ENCODE results near the gene PTPRN2.

PTPRN2 gene

DNA sequence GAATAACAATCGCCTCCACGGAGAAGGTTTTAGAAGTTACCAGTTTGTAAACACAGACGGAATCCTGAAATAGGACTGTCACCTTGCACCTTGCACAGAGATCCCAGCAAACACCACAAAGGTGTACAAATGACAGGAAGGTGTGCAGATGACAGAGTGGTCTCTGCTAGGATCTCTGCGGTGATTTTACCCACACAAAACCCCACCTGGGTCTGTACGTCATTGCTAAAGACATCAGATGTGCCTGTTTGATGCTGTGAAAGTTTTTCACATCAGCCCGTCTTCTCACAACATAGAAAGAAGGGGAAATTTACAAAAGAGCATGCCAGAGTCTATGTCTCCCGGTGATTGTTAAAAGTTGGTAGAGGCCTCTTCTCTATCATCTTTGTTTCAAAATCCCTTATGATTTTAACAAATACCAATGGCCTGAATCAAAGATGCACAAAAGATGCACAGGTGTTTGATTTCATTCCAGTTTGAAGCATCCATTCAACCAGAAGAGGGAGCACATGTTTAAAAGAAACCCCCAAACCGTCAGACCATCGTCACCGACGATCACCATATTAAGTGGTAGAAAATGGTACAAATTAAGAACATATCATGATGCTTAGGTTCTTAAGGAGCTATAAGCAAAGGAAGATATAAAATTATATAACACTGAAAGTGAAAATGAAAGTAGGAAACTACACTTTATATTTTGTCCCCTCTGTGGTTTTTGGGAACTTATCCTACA is 576.5 kb downstream of the PTPRN2 start:
- intact Hi-C loops (cut with DNase I), result no loop called here
- DNase-seq, result no peak

DNA sequence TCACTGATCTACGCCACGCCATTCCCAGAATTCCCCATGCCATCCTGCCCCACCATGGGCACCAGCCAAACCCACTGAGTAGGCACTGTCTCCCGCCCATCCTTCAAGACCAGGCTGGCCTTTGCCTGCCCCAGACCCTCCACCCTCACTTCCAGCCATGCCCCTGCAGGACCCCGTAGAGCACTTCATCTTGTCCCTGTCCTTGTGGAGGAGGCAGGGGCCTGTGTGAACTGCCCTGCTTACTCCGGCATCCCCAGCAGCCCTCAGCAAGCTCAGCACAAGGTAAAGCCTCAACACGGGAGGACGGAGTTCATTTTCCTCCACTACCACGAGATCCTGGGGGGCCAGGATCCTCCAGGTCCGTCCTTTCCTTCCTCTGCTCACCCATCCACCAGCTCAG is 577.7 kb downstream of the PTPRN2 start:
- DNase-seq, result no peak
- intact Hi-C loops (cut with DNase I), result no loop called here

DNA sequence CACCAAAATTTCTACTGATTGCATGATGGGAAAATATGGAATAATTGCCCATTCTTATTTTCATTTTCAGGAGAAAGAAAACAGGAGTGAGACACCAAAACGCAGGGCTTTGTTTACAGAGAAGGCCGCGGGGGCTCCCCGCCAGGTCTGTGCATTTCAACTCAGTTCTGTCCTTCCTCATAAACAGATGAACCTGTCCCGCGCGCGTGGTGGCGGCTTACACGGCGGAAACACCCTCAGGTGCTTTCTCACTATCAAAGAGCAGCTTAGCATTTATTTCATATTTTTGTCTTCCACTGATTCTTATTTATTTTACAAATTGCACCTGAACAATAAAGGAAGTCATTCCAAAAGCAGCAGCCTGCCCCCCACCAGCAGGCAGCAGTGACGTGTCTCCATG is 579.4 kb downstream of the PTPRN2 start:
- intact Hi-C loops (cut with DNase I), result no loop called here
- no peak for DNase-seq

DNA sequence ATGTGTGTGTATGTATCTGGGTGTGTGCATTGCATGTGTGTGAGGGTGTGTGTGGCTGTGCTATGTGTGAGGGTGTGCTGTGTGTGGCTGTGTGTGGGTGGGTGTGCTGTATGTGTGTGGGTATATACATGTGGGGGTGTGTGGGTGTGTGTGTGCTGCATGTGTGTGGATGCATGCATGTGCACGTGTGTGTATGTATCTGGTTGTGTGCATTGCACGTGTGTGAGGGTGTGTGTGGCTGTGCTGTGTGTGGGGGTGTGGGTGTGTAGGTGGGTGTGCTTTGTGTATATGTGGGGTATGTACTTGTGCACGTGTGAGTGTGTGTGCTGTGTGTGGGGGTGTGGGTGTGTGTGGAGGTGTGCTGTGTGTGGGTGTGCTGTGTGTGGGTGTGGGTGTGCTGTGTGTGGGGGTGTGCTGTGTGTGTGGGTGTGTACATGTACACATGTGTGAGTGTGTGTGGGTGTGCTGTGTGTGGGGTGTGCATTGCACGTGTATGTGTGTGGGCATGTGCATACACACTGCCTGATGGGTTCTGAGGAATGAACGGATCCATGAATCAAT is 579.8 kb downstream of the PTPRN2 start:
- intact Hi-C loops (cut with DNase I), result no loop called here

DNA sequence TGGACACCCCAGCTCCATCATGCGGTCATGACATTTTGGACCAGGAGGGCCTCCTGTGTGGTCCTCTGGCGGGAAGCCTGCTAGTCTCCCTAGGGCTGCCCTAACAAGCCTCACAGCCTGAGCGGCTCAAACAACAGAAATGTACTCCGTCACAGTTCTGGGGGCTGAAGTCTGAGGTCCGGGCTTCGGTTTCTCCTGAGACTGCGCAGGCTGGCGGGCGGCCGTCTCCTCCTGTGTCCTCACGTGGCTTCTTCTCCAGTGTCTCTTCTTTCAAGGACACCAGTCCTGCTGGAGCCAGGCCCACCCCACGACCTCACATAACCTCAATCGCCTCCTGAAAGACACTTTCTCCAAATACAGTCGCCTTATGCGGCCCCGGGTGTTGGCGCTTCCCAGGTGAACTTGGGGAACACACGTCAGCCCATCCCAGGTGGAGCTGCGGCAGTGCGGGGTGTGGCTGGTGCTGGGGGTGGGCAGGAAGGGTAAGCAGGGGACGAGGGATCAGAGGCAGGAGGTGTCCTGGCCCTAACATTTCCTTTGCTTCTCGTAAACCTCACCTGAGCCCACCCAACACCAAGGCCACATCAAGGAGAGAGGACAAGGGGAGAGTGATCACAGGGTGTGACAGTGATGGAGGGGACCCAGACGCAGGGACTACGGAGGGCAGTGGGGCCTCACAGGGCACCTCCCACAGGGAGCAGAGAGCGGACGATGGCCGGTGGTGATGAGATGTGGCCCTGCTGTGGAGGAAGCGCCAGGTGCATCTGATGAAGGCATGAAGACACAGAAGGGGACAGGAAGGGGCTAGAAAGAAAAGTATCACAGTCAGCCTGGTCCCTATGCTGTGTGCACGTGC is 580.6 kb downstream of the PTPRN2 start:
- no peak for DNase-seq
- intact Hi-C loops (cut with DNase I), result no loop called here

More for the DNA sequence above, 579.8 kb downstream of the PTPRN2 start:
- DNase-seq, result no peak

DNA sequence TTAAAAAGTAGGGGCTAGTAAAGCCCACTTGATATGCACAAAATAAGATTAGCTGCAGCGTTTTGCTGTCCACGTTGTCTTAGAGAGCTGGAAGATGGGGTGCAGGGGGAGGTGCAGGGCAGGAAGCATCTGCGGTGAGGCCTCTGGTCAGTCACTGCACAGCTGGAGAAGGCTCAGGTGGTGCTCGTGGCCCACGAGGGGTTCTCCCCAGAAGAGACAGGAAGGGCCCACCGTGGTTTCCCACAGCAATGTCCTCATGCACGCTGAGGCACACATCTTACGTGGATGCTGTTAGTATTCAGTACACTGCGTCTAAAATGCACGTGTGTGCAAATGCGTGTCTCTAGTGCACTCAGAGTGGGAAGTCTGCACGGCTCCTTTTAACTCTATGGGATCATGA is 582.1 kb downstream of the PTPRN2 start:
- intact Hi-C loops (cut with DNase I), result no loop called here
- no peak for DNase-seq

DNA sequence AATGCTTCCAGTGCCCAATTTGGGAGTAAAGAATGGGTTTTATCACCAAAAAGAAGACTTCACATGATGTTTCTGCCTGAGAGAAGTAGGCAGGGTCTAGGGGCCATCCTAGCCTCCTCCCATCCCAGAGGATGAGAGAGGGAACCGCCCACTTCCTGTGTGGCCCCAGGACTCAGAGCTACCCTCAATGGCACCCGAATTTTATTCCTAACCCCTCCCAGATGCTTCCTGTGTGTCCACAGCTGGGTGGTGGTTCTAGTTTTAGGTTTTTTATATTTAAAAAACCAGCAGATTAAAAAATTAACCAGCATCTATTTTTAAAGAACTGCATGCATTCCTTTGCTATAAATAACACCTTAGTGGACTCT is 583.5 kb downstream of the PTPRN2 start:
- intact Hi-C loops (cut with DNase I), result no loop called here
- no peak for DNase-seq

DNA sequence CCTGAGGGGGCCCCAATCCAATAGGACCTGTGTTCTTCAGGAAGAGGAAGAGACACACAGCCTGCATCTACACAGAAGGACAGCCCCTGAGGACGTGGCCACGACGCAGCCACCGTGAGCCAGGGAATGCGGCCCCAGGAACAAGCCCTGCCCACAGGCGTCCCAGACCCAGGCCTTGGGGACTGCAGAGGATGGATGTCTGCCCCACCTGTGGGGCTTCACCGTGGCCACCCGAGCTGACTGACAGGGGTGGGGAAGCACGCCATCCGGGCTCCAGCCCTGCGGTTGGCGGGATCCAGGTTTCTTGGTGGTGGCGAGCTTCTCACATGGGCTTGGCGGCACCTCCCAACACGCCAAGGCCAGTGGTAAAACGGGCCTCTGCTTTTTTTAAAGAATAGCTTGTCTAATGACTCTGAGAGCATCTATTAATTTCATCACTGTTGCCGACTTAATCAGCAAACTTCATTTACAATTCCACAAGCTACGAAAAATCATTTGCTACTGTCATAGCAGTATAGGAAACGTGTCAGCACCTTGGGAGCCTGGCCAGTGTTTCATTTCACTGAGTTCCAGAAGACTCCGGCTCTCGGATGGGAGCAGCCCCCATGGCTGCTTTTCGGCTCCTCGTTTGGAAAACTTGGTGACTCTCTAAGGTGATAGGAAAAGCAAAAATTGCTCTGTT is 584.0 kb downstream of the PTPRN2 start:
- DNase-seq, result no peak
- intact Hi-C loops (cut with DNase I), result no loop called here

DNA sequence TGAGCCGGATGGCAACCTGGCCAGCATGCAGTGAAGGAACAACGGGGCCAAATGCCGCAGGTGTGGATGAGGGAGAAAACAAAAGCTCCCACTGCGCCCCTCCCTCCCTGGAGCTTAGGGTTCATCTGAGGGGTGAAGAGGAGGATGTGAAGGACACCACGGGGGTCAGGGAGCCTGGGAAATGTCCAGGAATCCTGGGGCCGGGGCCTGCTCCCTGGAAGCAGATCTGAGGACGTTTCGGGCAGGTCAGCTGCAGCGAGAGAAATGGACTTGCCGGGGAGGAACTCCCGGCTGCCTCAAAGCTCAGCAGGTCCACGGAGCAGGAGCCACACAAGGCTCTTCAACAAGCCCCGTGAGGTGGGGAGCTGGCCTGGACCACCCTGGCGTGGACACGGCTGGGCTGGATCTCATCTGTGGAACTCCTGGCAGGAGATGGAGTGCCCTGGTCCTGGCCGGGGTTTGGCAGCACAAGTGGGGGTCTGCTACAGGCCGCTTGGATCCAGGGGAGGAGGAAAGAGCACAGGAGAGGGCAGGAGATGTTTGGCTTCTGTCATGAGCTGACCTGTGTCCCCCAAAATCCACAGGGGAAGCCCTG is 585.0 kb downstream of the PTPRN2 start:
- intact Hi-C loops (cut with DNase I), result no loop called here
- no peak for DNase-seq

DNA sequence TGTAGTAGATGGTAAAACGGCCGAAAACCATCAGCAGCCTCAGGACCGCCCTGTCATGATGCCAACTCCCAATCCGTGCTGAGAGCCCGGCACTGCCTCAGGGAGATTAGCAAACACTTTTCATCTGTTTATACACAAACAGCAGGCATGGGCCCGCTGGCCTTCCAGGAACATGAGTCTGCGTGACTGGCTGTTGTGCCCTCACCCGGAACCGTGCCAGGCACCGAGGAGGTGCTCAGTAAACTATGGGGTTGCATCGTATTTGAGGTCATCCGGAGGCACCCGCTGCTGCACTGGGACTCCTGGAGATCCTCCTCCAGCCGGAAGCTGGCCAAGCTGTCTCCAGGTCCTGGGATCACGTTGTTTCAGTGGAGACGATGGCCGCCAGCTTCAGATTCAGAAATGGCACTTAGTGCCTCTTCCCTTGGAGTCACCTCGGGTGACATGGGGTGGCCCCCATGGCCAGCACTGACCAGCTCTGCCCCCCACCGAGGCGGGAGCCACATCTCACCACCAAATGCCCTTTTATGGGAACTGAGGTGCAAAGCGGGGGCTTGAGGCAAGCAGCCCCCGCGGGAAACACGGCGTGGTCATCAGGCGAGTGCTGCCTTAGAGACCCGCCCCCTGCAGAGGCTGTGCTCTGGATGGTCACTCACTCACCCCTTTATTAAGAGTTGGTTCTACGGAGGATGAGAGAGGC is 585.9 kb downstream of the PTPRN2 start:
- intact Hi-C loops (cut with DNase I), result no loop called here
- DNase-seq, result no peak

DNA sequence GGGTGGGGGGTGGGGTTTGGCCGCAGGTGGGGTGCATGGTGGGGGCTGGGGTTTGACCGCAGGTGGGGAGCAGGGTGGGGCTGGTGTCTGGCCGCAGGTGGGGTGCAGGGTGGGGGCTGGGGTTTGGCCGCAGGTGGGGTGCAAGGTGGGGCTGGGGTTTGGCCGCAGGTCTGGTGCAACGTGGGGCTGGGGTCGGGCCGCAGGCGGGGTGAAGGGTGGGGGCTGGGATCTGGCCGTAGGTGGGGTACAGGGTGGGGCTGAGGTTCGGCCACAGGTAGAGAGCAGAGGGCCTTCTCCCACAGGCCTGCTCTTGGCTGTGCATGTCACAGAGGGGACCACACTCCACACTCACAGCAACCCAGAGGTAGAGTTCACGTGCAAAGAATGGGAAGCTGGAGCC is 586.6 kb downstream of the PTPRN2 start:
- no peak for DNase-seq
- intact Hi-C loops (cut with DNase I), result no loop called here

DNA sequence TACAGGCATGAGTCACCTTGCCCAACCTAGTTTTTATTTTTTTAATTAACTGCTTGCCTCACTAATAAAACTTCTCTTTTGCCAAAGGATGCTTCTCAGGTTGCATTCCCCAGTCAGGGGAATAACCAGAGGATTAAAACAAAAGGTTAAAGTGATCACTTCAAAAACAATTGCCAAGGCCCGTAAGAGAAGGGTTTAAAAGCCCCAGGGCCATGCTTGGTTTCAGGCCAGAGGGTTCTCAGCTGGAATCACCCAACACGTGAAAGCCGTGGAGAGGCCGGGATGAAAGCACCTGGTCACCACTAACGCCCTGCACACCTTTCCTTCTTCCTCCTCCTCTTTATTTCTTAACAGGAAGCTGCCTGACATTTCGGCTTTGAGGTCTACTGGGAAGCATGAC is 587.5 kb downstream of the PTPRN2 start:
- intact Hi-C loops (cut with DNase I), result no loop called here
- DNase-seq, result no peak

DNA sequence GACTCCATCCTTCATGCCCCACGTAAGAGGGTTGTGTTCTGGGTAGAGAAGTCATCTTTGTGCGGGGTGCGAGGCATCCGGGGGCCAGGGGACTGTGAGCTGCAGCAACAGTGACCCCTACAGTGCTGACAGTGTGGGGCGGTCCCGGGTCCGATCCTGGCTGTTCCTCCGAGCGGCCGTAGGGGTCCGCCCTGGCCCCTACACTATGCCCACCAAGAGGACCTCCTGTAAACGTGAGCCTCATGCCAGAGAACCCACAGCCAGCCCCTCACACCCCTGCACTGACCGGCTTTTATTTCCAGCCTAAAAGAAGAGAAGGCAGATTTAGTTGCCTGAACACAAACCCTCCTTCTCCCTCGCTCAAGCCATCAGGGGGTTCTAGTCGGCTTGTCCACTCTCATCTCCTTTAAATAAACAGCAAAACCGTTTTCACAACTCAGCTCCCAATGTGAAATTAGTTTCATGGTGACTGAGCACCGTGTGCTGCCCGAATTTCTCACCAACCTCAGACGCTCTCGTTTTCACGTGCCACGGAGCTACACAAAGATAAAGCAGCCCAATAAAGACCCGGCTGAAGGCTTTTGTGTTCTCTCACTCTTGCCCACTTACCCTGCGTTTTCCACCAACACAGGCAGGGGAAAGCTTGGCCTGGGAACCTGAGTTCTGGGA is 588.6 kb downstream of the PTPRN2 start:
- intact Hi-C loops (cut with DNase I), result no loop called here
- DNase-seq, result no peak

DNA sequence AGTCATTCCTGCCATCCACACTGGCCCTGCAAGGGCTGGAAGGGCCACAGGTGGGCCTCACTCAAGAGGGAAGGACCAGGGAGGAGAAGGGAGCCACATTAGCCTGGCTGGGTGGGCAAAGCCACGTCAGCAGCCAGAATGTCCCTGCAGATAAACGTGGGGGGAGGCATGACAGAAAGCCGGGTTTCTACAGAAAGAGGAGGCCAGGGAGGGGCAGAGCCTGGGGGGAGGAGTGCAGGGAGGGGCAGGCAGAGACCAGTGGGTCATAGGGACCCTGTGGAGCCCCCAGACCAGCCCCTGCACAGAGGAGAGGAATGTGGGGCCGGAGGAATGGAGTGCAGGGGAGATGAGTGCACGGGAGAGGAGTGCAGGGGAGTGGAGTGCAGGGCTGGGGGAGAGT is 590.2 kb downstream of the PTPRN2 start:
- no peak for DNase-seq
- intact Hi-C loops (cut with DNase I), result no loop called here

DNA sequence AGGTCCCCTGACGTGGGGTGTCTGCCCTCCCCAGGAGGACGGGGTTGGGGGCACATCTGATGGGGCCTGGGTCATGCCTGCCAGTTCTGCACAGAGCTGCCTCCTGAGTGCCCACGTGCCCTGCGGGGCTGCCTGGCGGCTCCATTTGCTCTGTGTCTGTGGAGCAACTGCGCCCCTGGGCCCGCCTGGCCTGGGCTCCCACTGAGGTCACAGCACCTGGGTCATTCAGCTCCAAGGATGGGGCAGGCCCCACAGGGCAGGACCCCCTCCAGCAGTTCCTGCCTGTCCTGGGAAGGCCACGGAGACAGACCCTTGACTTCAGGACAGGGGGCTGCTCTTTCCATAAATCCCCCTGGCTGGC is 590.6 kb downstream of the PTPRN2 start:
- intact Hi-C loops (cut with DNase I), result no loop called here
- DNase-seq, result no peak

DNA sequence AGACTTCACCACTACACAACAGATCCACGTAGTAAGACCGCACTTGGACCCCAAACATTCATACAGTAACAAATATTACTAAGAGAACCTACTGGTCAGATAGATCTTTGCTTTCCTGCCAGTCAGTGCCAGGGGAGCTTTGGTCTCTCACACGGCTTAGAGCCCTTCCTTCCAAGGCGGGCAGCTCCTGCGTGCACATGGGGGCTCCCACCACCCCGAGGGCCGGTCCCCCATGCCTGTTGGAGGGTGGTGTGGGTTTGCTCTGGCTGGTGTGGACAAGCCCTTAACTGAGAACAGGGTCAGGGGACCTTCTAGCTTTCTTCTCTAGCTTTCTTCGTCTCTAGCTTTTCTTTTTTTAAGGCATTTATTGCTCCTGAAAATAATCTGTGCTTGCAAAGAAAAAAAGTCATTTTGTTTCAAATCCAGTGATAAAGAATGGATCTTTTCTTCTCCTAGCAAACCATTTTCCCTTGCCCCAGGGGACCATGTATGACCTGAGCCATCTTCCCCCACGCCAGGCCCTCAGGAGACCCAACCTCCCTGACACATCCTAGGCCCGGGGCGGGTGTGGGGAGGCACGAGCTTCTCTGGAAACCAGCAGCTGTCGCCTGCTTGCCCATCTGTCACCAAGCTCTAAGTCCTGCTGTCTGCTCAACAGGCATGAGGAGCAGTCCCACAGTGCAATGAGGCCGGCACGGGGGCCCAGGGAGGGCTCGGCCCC is 591.1 kb downstream of the PTPRN2 start:
- intact Hi-C loops (cut with DNase I), result no loop called here

DNA sequence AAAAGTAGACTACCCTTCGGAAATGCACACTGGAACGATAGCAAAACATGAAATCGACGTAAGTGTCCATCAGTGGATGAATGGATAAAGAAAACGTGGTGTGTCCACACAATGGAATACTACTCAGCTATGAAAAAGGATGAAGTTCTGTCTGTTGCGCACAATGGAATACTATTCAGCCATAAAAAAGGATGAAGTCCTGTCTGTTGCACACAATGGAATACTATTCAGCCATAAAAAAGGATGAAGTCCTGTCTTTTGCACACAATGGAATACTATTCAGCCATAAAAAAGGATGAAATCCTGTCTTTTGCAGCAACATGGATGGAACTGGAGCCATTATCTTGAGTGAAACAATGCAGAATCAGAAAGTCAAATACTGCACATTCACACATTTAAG is 591.8 kb downstream of the PTPRN2 start:
- intact Hi-C loops (cut with DNase I), result no loop called here

More for the DNA sequence above, 591.1 kb downstream of the PTPRN2 start:
- DNase-seq, result no peak

DNA sequence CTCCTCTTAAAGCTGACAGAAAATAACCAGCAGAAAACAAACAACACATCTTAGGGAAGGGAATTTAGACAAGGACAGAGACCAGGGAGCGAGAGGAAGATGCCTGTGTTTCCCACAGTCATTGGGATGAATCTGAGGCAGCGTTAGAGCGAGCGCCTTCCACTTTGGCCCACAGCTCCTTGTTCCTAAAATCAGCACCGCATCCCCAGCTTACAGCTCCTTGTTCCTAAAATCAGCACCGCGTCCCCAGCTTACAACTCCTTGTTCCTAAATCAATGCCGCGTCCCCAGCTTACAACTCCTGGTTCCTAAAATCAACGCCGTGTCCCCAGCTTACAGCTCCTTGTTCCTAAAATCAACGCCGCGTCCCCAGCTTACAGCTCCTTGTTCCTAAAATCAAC is 593.3 kb downstream of the PTPRN2 start:
- DNase-seq, result no peak
- intact Hi-C loops (cut with DNase I), result no loop called here

More for the DNA sequence above, 591.8 kb downstream of the PTPRN2 start:
- DNase-seq, result no peak

All from head of caudate nucleus (tissue), 42 donors.